Natural killer cell (primary cell): ENCODE results near the gene CCDC85A. TPM values are rescaled to one million over a fixed set of nuclear protein-coding genes. Genes with fewer than 3 reads are reported as not detected.

Experiments
- ATAC-seq, 3 donors: fragments of 150-1000 bp in 2 of 3; fragments of 200-7000 bp in 1 of 3; cut with Tn5 transposase; 1 replicate in 1 of 3; 2 replicates in 2 of 3; pipeline ENCODE4 v1.10.0; 2021; ENCODE audit warnings: mild to moderate bottlenecking in 2 of 3, moderate library complexity in 2 of 3
- DNase-seq, 2 donors: peaks; one replicate each; pipeline versions ENCODE4 v3.0.0 to v3.0.0-alpha.2; 2013 to 2021; ENCODE audit warnings: mixed read lengths in 1 of 2
- H3K27ac ChIP-seq: one replicate; pipeline ENCODE4 v1.5.1; 2013; ENCODE audit warnings: mild to moderate bottlenecking, low read length
- H3K27me3 ChIP-seq: one replicate; pipeline ENCODE4 v1.6.1; 2013; ENCODE audit warnings: low read length; ENCODE audit not compliant: control insufficient read depth, insufficient read depth
- H3K36me3 ChIP-seq: one replicate; pipeline ENCODE4 v1.6.1; 2013; ENCODE audit warnings: low read length; ENCODE audit not compliant: control insufficient read depth, insufficient read depth
- H3K4me1 ChIP-seq: one replicate; pipeline ENCODE4 v1.6.1; 2013; ENCODE audit warnings: low read length; ENCODE audit not compliant: control insufficient read depth, insufficient read depth
- H3K4me3 ChIP-seq: one replicate; pipeline ENCODE4 v1.5.1; 2013; ENCODE audit warnings: low read length
- H3K9me3 ChIP-seq: one replicate; pipeline ENCODE4 v1.6.1; 2013; ENCODE audit warnings: low read length; ENCODE audit not compliant: control insufficient read depth, insufficient read depth
- H3K27ac Mint-ChIP-seq, 2 donors: one replicate each; pipeline ENCODE4 v1.8.0; 2022; ENCODE audit warnings: mild to moderate bottlenecking in 2 of 2, mixed read lengths in 2 of 2, moderate library complexity in 1 of 2
- H3K27me3 Mint-ChIP-seq, 2 donors: one replicate each; pipeline ENCODE4 v1.8.0; 2022; ENCODE audit warnings: low read depth in 2 of 2, mixed read lengths in 2 of 2
- H3K36me3 Mint-ChIP-seq: one replicate; pipeline ENCODE4 v1.8.0; 2022; ENCODE audit warnings: mixed read lengths
- H3K4me1 Mint-ChIP-seq, 2 donors: one replicate each; pipeline ENCODE4 v1.8.0; 2022; ENCODE audit warnings: mixed read lengths in 2 of 2
- H3K4me3 Mint-ChIP-seq: one replicate; pipeline ENCODE4 v1.8.0; 2022; ENCODE audit warnings: mild to moderate bottlenecking, moderate library complexity, mixed read lengths
- H3K9me3 Mint-ChIP-seq, 2 donors: one replicate each; pipeline ENCODE4 v1.8.0; 2022; ENCODE audit warnings: mixed read lengths in 2 of 2
- CTCF ChIP-seq: fragments of 200-600 bp; IDR thresholded peaks from one replicate; pipeline ENCODE4 v1.8.0; 2022; ENCODE audit warnings: antibody characterized with exemption
- WGBS: methylation state at CpG from one replicate; pipeline ENCODE4 v1.1.7; 2013; ENCODE audit warnings: missing lambda C conversion rate; ENCODE audit not compliant: insufficient coverage; 5-methylcytosine and 5-hydroxymethylcytosine counted together
- intact Hi-C: fragments of 100-400 bp; cut with micrococcal nuclease; formaldehyde crosslinking; loops from one replicate; pipeline ENCODE4 v1.14.2; 2022
- total RNA-seq, 4 donors: library from RNA; stranded (reverse); fragments of 120-200 nt in 1 of 4; gene quantifications; one replicate each; pipeline versions ENCODE4 v1.2.3 to v1.2.4, GENCODE V29; 2013 to 2022

CCDC85A gene
- total RNA-seq, 3 donors from 2014 or later (not counting 1 experiment from before 2014, with no cell fraction given): not detected

GRCh38 chr2:56234241-56234640, 50.5 kb downstream of the CCDC85A start:
- DNase-seq (no peak), ATAC-seq (no peak)
- intact Hi-C loops: no loop called here
- Histone ChIP-seq H3K36me3 (no peaks in the 10 kb centered on the region), H3K4me1 (no peaks in the 10 kb centered on the region), H3K9me3 (no peaks in the 10 kb centered on the region), H3K4me3 (no peak overlapping the region), H3K27ac (no peak overlapping the region), H3K27me3 (no peaks in the 10 kb centered on the region)
- no peak overlapping the region for H3K27ac Mint-ChIP-seq
- no peaks in the 10 kb centered on the region for H3K27me3 Mint-ChIP-seq
- 72% methylated on average over 2 of the region's 2 CpGs for WGBS
- no peak overlapping the region for H3K4me3 Mint-ChIP-seq
- peaks cover 6% of the 10 kb centered on the region for H3K36me3 Mint-ChIP-seq
- peaks cover 14 to 19% of the 10 kb centered on the region in 2 donors for H3K9me3 Mint-ChIP-seq
- no peak for TF ChIP-seq CTCF
- H3K4me1 Mint-ChIP-seq: no peaks in the 10 kb centered on the region

- DNase-seq (no peak), ATAC-seq (no peak)
- no peaks in the 10 kb centered on the region for H3K27me3 Mint-ChIP-seq
- no peak overlapping the region for H3K27ac Mint-ChIP-seq
- intact Hi-C loops: no loop called here
- no peaks in the 10 kb centered on the region for H3K4me1 ChIP-seq
- no peak overlapping the region for H3K4me3 ChIP-seq
- no peaks in the 10 kb centered on the region for H3K36me3 ChIP-seq
- H3K36me3 Mint-ChIP-seq: peaks cover 6% of the 10 kb centered on the region
- peaks cover 3% of the 10 kb centered on the region for H3K9me3 ChIP-seq
- H3K27ac ChIP-seq: no peak overlapping the region
- 62% methylated on average over 1 of the region's 2 CpGs for WGBS
- TF ChIP-seq CTCF: no peak
- H3K27me3 ChIP-seq: no peaks in the 10 kb centered on the region
- peaks cover 18 to 27% of the 10 kb centered on the region in 2 donors for H3K9me3 Mint-ChIP-seq
- no peaks in the 10 kb centered on the region for H3K4me1 Mint-ChIP-seq
- no peak overlapping the region for H3K4me3 Mint-ChIP-seq
Observed at GRCh38 chr2:56239030-56239429, 55.2 kb downstream of the CCDC85A start.

- Histone ChIP-seq H3K9me3 (peaks cover 6% of the 10 kb centered on the region), H3K27me3 (no peaks in the 10 kb centered on the region), H3K4me1 (no peaks in the 10 kb centered on the region), H3K4me3 (no peak overlapping the region), H3K27ac (no peak overlapping the region), H3K36me3 (no peaks in the 10 kb centered on the region)
- H3K9me3 Mint-ChIP-seq: peaks cover 18 to 27% of the 10 kb centered on the region in 2 donors
- H3K36me3 Mint-ChIP-seq: peaks cover 6% of the 10 kb centered on the region
- DNase-seq: no peak
- no peaks in the 10 kb centered on the region for H3K4me1 Mint-ChIP-seq
- H3K27me3 Mint-ChIP-seq: no peaks in the 10 kb centered on the region
- TF ChIP-seq CTCF: no peak
- H3K27ac Mint-ChIP-seq: no peak overlapping the region
- intact Hi-C loops: no loop called here
- no peak for ATAC-seq
- no peak overlapping the region for H3K4me3 Mint-ChIP-seq
- 95% methylated on average over 1 of the region's 1 CpG for WGBS
Observed at GRCh38 chr2:56239437-56239836, 55.6 kb downstream of the CCDC85A start.

GRCh38 chr2:56240210-56240609, 56.4 kb downstream of the CCDC85A start:
- H3K36me3 Mint-ChIP-seq: peaks cover 6% of the 10 kb centered on the region
- no peak overlapping the region for H3K4me3 Mint-ChIP-seq
- peaks cover 18 to 27% of the 10 kb centered on the region in 2 donors for H3K9me3 Mint-ChIP-seq
- Histone ChIP-seq H3K9me3 (peaks cover 6% of the 10 kb centered on the region), H3K4me1 (no peaks in the 10 kb centered on the region), H3K27me3 (no peaks in the 10 kb centered on the region), H3K36me3 (no peaks in the 10 kb centered on the region), H3K27ac (no peak overlapping the region), H3K4me3 (no peak overlapping the region)
- H3K27ac Mint-ChIP-seq: no peak overlapping the region
- intact Hi-C loops: no loop called here
- WGBS: 86% methylated on average over 5 of the region's 5 CpGs
- TF ChIP-seq CTCF: no peak
- DNase-seq (no peak), ATAC-seq (no peak)
- H3K4me1 Mint-ChIP-seq: no peaks in the 10 kb centered on the region
- H3K27me3 Mint-ChIP-seq: no peaks in the 10 kb centered on the region
